ENCODE results near the gene NAP1L5. TPM values are rescaled to one million over a fixed set of nuclear protein-coding genes. Genes with fewer than 3 reads are reported as not detected.

NAP1L5 gene
- total and polyA plus RNA-seq, 2 of the 13 experiments (the other 11 are each of a cell fraction or from before 2014, with no cell fraction given) = 1.3 to 1.6 TPM

DNA sequence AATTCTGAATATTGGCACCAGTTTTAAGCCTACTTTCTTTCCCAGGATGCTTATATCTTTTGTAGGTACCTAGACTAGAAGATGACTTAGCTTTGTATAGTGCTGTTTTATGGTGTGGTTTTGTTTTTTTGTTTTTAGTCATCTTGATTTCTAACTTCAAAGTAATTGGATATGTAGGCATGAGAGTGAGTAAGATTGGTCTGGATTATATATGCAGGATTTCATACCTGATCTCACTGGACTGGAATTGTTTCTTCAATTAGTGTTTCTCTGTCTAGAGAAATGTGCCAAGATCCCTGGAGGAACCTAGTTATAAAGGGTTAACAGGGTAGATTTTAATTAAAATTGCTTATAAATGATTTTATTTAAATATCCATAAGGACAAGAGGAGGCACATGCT lies 23.1 kb downstream of the NAP1L5 start:
- CTCF ChIA-PET (ENCODE audit: low intra/inter-chr PET ratio, low total read pairs) = no interaction called here
- H3K36me3 ChIP-seq (replicated peaks in 1 of 2; ENCODE audit: control insufficient read depth in 1 of 2, insufficient read depth in 2 of 2, low read length in 2 of 2) = no peaks in the 10 kb centered on the region
- no peak overlapping the region for H2AFZ ChIP-seq (ENCODE audit: low read length)
- no peak for ATAC-seq
- no peaks in the 10 kb centered on the region for H3K4me1 ChIP-seq (ENCODE audit: insufficient read depth, low read length)
- BruUV-seq (replicated peaks) = no TSS peak
- H3K4me2 ChIP-seq (ENCODE audit: low read depth, low read length) = no peak overlapping the region
- DNase-seq (ENCODE audit: low spot score) = no peak
- H4K20me1 ChIP-seq (ENCODE audit: insufficient read depth, low read length) = no peaks in the 10 kb centered on the region
- H3K4me3 ChIP-seq (replicated peaks in 1 of 3; ENCODE audit: insufficient read depth in 1 of 3, low read depth in 2 of 3, low read length in 3 of 3) = no peak overlapping the region
- intact Hi-C loops (cut with micrococcal nuclease; ENCODE audit: unreplicated experiment) = loop anchor here (10.0 kb wide), 1 partner anchor 350 kb away; no protein-coding TSS in a partner anchor
- H3K79me2 ChIP-seq (ENCODE audit: insufficient read depth, low read length) = no peaks in the 10 kb centered on the region
- H3K9me3 ChIP-seq (ENCODE audit: low read length) = no peaks in the 10 kb centered on the region
- no peak overlapping the region for H3K27ac ChIP-seq (ENCODE audit: extremely low read length, insufficient read depth, low read length)
- no peak overlapping the region for H3K9ac ChIP-seq (ENCODE audit: insufficient read depth, low read depth, low read length)
- POLR2A ChIA-PET = no interaction called here
- FAIRE-seq = no peak
- H3K27me3 ChIP-seq (ENCODE audit: control insufficient read depth in 1 of 2, insufficient read depth in 2 of 2, low read length in 2 of 2) = no peaks in the 10 kb centered on the region
- no peak for TF ChIP-seq ZFP91 (CRISPR knock-in tag; IDR thresholded peaks at IDR 0.05; ENCODE audit: borderline replicate concordance)
- in situ Hi-C loops (cut with HindIII; ENCODE audit: extremely low pct_ligation_motif_present, low pct_unique_long_range_greater_than_20kb) = no loop called here

GRCh38 chr4:88673886-88674285 lies 23.7 kb downstream of the NAP1L5 start:
- intact Hi-C loops (cut with micrococcal nuclease; ENCODE audit: unreplicated experiment) = loop anchor here (10.0 kb wide), 1 partner anchor 351 kb away; no protein-coding TSS in a partner anchor

More at GRCh38 chr4:88673886-88674285, 23.7 kb downstream of the NAP1L5 start:
- no peak overlapping the region for H3K4me3 ChIP-seq (replicated peaks in 1 of 3; ENCODE audit: insufficient read depth in 1 of 3, low read depth in 2 of 3, low read length in 3 of 3)
- BruUV-seq (replicated peaks) = no TSS peak
- no peaks in the 10 kb centered on the region for H3K79me2 ChIP-seq (ENCODE audit: insufficient read depth, low read length)
- ChIA-PET POLR2A (no interaction called here), CTCF (ENCODE audit: low intra/inter-chr PET ratio, low total read pairs) (no interaction called here)
- no peaks in the 10 kb centered on the region for H3K36me3 ChIP-seq (replicated peaks in 1 of 2; ENCODE audit: control insufficient read depth in 1 of 2, insufficient read depth in 2 of 2, low read length in 2 of 2)
- no peak overlapping the region for H3K27ac ChIP-seq (ENCODE audit: extremely low read length, insufficient read depth, low read length)
- H2AFZ ChIP-seq (ENCODE audit: low read length) = no peak overlapping the region
- H4K20me1 ChIP-seq (ENCODE audit: insufficient read depth, low read length) = no peaks in the 10 kb centered on the region
- TF ChIP-seq ZNF619 (CRISPR knock-in tag; IDR thresholded peaks at IDR 0.05) (no peak), ZNF749 (CRISPR knock-in tag; IDR thresholded peaks at IDR 0.05; ENCODE audit: borderline replicate concordance) (no peak), MEF2D (CRISPR knock-in tag; IDR thresholded peaks at IDR 0.05) (no peak), JDP2 (CRISPR knock-in tag; IDR thresholded peaks at IDR 0.05; ENCODE audit: borderline replicate concordance) (no peak), MAFF (IDR thresholded peaks at IDR 0.05; ENCODE audit: low read depth, low read length) (no peak), ZSCAN9 (CRISPR knock-in tag; IDR thresholded peaks at IDR 0.05; ENCODE audit: borderline replicate concordance) (no peak), ZNF776 (CRISPR knock-in tag; IDR thresholded peaks at IDR 0.05) (no peak), NR1H2 (CRISPR knock-in tag; IDR thresholded peaks at IDR 0.05; ENCODE audit: borderline replicate concordance, low read depth) (no peak), ATF5 (CRISPR knock-in tag; IDR thresholded peaks at IDR 0.05; ENCODE audit: low read depth) (no peak), GATAD1 (CRISPR knock-in tag; IDR thresholded peaks at IDR 0.05) (no peak), ZNF441 (CRISPR knock-in tag; IDR thresholded peaks at IDR 0.05; ENCODE audit: borderline replicate concordance) (no peak), ZNF768 (CRISPR knock-in tag; IDR thresholded peaks at IDR 0.05) (no peak), NRL (CRISPR knock-in tag; IDR thresholded peaks at IDR 0.05; ENCODE audit: borderline replicate concordance) (no peak)
- H3K9me3 ChIP-seq (ENCODE audit: low read length) = no peaks in the 10 kb centered on the region
- FAIRE-seq = no peak
- no peak for ATAC-seq
- no peaks in the 10 kb centered on the region for H3K4me1 ChIP-seq (ENCODE audit: insufficient read depth, low read length)
- 89% methylated on average over 2 of the region's 2 CpGs for WGBS (ENCODE audit: low lambda C conversion rate)
- no peak overlapping the region for H3K9ac ChIP-seq (ENCODE audit: insufficient read depth, low read depth, low read length)
- DNase-seq (ENCODE audit: low spot score) = no peak
- no peak overlapping the region for H3K4me2 ChIP-seq (ENCODE audit: low read depth, low read length)
- in situ Hi-C loops (cut with HindIII; ENCODE audit: extremely low pct_ligation_motif_present, low pct_unique_long_range_greater_than_20kb) = no loop called here
- H3K27me3 ChIP-seq (ENCODE audit: control insufficient read depth in 1 of 2, insufficient read depth in 2 of 2, low read length in 2 of 2) = no peaks in the 10 kb centered on the region

All from HepG2 (cell line).